Activated naive CD8-positive, alpha-beta T cell (primary cell): ENCODE results near the gene RREB1.

Experiments
- H3K27ac Mint-ChIP-seq: one replicate; pipeline ENCODE4 v1.8.0; 2021; ENCODE audit warnings: mixed read lengths
- H3K27me3 Mint-ChIP-seq: one replicate; pipeline ENCODE4 v1.8.0; 2021; ENCODE audit warnings: mixed read lengths
- H3K36me3 Mint-ChIP-seq: one replicate; pipeline ENCODE4 v1.8.0; 2021; ENCODE audit warnings: mixed read lengths
- H3K4me1 Mint-ChIP-seq: one replicate; pipeline ENCODE4 v1.8.0; 2021; ENCODE audit warnings: low read depth, mixed read lengths
- H3K4me3 Mint-ChIP-seq: one replicate; pipeline ENCODE4 v1.8.0; 2021; ENCODE audit warnings: mild to moderate bottlenecking, mixed read lengths
- H3K9me3 Mint-ChIP-seq: one replicate; pipeline ENCODE4 v1.8.0; 2021; ENCODE audit warnings: low read depth, mixed read lengths

Gene RREB1

DNA sequence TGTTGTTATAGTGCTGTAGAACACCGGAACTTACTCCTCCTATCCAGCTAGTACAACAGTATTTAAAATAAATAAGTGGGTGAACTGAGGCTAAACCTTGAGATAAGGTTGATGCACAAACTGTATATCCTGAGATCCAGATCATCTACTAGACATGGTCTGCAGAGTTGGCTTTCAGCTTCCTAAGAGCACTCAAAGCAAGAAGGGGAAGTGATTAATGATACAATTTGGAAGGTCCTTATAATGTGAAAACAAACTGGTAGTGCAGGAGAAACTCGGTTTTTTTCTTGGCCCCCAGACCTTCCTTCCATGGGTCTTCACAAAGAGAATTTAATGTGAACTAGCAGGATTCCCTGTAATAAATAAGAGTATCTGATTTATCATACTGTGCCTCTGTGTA lies 27.4 kb upstream of the RREB1 start:
- Mint-ChIP-seq H3K27ac (no peak overlapping the region), H3K9me3 (no peaks in the 10 kb centered on the region), H3K36me3 (peaks cover 2% of the 10 kb centered on the region), H3K4me3 (no peak overlapping the region), H3K27me3 (no peaks in the 10 kb centered on the region), H3K4me1 (peaks cover 11% of the 10 kb centered on the region)

- no peaks in the 10 kb centered on the region for H3K27me3 Mint-ChIP-seq
- H3K9me3 Mint-ChIP-seq, result no peaks in the 10 kb centered on the region
- H3K4me3 Mint-ChIP-seq, result peak overlapping the region; percentile 70
- no peak overlapping the region for H3K27ac Mint-ChIP-seq
- peaks cover 43% of the 10 kb centered on the region for H3K4me1 Mint-ChIP-seq
- peaks cover 2% of the 10 kb centered on the region for H3K36me3 Mint-ChIP-seq
These were observed 21.9 kb upstream of the RREB1 start for GRCh38 chr6:7085911-7086310.

DNA sequence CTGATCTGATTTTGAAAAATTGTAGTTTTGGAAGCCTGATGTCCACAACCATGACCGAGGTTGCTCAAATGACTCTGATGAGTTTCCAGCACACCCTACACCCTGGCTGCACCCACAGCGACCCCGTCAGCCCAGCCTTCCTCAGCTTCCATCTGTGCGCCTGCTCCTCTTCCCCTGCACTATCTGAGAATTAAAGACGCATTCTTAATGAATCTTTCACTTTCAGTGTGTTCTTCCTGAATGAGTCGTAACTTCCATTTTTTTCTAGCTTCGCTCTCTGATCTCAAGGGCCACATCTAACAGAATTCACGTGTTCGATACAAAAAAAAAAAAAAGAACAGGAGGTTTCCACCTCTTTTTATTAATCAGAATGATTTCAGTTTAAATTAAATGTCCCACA lies 21.3 kb upstream of the RREB1 start:
- Mint-ChIP-seq H3K9me3 (no peaks in the 10 kb centered on the region), H3K27ac (peak overlapping the region; percentile 96), H3K4me3 (peak overlapping the region; percentile 70), H3K27me3 (no peaks in the 10 kb centered on the region), H3K4me1 (peaks cover 43% of the 10 kb centered on the region), H3K36me3 (peaks cover 2% of the 10 kb centered on the region)

- H3K27me3 Mint-ChIP-seq, result no peaks in the 10 kb centered on the region
- no peaks in the 10 kb centered on the region for H3K9me3 Mint-ChIP-seq
- H3K36me3 Mint-ChIP-seq, result peaks cover 2% of the 10 kb centered on the region
- H3K27ac Mint-ChIP-seq, result peak overlapping the region; percentile 96
- peak overlapping the region; percentile 70 for H3K4me3 Mint-ChIP-seq
- H3K4me1 Mint-ChIP-seq, result peaks cover 43% of the 10 kb centered on the region
These were observed 20.7 kb upstream of the RREB1 start for GRCh38 chr6:7087066-7087465.

GRCh38 chr6:7087491-7087979 lies 20.2 kb upstream of the RREB1 start:
- peak overlapping the region; percentile 96 for H3K27ac Mint-ChIP-seq
- peak overlapping the region; percentile 70 for H3K4me3 Mint-ChIP-seq
- no peaks in the 10 kb centered on the region for H3K27me3 Mint-ChIP-seq
- peaks cover 43% of the 10 kb centered on the region for H3K4me1 Mint-ChIP-seq
- H3K9me3 Mint-ChIP-seq, result no peaks in the 10 kb centered on the region
- H3K36me3 Mint-ChIP-seq, result peaks cover 2% of the 10 kb centered on the region

DNA sequence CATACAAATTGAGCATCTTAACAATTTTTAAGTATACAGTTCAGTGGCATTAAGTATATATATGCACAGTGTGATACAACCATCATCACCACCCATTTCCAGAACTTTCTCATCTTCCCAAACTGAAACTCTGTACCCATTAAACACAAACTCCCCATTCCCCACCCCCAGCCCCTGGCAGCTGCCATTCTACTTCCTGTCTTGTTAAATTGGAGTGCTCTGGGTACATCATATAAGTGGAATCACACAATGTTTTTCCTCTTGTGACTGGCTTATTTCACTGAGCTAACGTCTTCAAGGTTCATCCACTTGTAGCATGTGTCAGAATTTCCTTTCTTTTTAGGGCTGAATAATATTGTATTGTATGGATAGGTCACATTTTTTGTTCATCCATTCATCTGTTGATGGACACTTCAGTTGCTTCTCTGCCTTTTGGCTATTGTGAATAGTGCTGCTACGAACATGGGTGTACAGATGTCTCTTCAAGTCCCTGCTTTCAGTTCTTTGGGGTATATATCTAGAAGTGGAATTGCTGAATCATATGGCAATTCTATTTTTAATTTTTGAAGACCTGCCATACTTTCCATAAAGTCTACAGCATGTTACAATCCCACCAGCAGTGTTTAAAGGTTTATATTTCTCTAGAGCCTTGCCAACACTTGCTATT lies 19.6 kb upstream of the RREB1 start:
- H3K4me3 Mint-ChIP-seq, result peak overlapping the region; percentile 70
- no peaks in the 10 kb centered on the region for H3K27me3 Mint-ChIP-seq
- no peaks in the 10 kb centered on the region for H3K9me3 Mint-ChIP-seq
- peak overlapping the region; percentile 96 for H3K27ac Mint-ChIP-seq
- peaks cover 43% of the 10 kb centered on the region for H3K4me1 Mint-ChIP-seq
- peaks cover 2% of the 10 kb centered on the region for H3K36me3 Mint-ChIP-seq

GRCh38 chr6:7098993-7099392 lies 8.8 kb upstream of the RREB1 start:
- Mint-ChIP-seq H3K36me3 (no peaks in the 10 kb centered on the region), H3K4me3 (no peak overlapping the region), H3K4me1 (peaks cover 3% of the 10 kb centered on the region), H3K27me3 (no peaks in the 10 kb centered on the region), H3K9me3 (no peaks in the 10 kb centered on the region), H3K27ac (no peak overlapping the region)

DNA sequence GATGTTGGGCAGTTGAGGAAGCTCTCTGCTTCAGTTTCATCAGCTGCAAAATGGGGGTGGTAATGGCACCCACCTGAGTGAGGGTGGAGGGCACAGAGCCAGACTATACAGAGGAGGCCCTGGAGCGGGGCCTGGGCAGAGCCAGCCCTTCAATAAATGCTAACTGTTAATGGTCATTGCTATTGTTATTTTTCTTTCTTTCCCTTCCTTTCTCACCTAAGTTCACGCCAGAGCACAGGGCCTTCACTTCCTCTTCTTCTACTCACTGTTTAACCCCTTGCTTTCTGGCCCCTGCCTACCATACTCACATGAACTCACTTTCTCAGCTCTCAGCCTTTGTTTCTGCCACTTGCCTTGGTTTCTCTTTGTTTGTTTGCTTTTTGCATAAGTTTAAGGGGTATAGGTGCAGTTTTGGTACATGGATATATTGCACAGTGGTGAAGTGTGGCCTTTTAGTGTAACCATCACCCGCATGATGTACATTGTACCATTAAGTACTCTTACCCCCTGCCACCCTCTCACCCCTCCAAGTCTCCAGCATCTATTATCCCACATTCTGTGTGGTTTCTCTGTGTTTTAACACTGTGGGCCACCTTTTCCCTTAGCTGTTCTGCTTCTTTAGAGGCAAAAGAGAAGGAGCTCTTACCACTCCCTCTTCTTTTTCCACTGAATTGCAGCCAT lies 7.5 kb upstream of the RREB1 start:
- Mint-ChIP-seq H3K27me3 (no peaks in the 10 kb centered on the region), H3K4me1 (peaks cover 3% of the 10 kb centered on the region), H3K4me3 (no peak overlapping the region), H3K27ac (no peak overlapping the region), H3K9me3 (no peaks in the 10 kb centered on the region), H3K36me3 (no peaks in the 10 kb centered on the region)

GRCh38 chr6:7100753-7101081 lies 7.0 kb upstream of the RREB1 start:
- Mint-ChIP-seq H3K27me3 (no peaks in the 10 kb centered on the region), H3K36me3 (no peaks in the 10 kb centered on the region), H3K4me1 (peaks cover 3% of the 10 kb centered on the region), H3K4me3 (no peak overlapping the region), H3K27ac (no peak overlapping the region), H3K9me3 (no peaks in the 10 kb centered on the region)

DNA sequence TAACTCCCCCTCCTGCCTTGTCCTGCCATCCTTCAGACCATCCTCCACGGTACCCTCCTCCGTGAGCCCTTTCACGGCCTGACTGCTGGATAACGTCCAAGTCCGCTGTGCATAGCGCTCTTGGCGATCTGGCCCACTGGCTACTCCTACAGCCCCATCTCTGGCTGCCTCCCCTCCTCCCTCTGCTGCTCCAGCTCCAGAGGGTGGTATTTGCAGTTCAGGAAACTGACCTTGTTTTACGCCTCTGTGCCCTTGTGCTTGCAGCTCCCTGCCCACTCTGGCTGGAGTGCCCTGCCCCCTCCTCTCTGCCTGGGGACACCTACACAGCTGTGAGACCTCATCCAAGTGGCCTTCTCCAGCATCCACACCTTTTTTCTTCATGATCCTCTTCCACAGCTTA lies 6.5 kb upstream of the RREB1 start:
- H3K27me3 Mint-ChIP-seq, result no peaks in the 10 kb centered on the region

GRCh38 chr6:7104752-7105151 lies 3.0 kb upstream of the RREB1 start:
- Mint-ChIP-seq H3K4me1 (peaks cover 15% of the 10 kb centered on the region), H3K4me3 (no peak overlapping the region)

More for the DNA sequence above, 6.5 kb upstream of the RREB1 start:
- Mint-ChIP-seq H3K27ac (no peak overlapping the region), H3K36me3 (no peaks in the 10 kb centered on the region), H3K9me3 (no peaks in the 10 kb centered on the region), H3K4me3 (no peak overlapping the region), H3K4me1 (peaks cover 7% of the 10 kb centered on the region)

DNA sequence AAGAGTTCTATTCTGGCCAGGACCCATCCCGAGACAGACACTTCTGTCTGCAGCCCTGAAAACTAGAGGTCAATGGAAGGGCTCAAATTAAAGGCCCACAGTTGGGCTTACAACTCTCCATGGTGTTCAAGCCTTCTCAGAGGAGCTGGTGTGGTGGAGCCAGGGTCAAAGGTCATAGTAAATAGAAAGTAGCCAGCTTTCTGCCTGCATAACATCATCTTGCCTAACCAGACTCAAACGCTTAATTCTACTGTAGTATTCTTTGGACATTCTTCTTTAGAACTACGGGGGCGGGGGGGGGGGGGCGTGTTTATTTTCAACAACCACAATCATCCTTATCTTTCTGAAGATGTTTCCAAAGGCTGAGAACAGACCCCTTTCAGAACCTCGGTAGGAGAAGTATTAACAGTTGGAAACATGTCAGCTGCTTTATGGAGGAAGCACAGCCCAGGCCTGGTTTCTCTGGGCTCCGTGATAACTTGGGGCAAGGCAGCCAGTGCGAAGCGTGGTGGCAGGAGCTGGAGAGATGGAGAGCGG lies 1.5 kb upstream of the RREB1 start:
- Mint-ChIP-seq H3K9me3 (no peaks in the 10 kb centered on the region), H3K4me1 (peaks cover 27% of the 10 kb centered on the region), H3K4me3 (peak overlapping the region; percentile 93), H3K36me3 (no peaks in the 10 kb centered on the region), H3K27ac (peak overlapping the region; percentile 100), H3K27me3 (no peaks in the 10 kb centered on the region)

More at GRCh38 chr6:7104752-7105151, 3.0 kb upstream of the RREB1 start:
- Mint-ChIP-seq H3K27ac (no peak overlapping the region), H3K27me3 (no peaks in the 10 kb centered on the region), H3K36me3 (no peaks in the 10 kb centered on the region), H3K9me3 (no peaks in the 10 kb centered on the region)

DNA sequence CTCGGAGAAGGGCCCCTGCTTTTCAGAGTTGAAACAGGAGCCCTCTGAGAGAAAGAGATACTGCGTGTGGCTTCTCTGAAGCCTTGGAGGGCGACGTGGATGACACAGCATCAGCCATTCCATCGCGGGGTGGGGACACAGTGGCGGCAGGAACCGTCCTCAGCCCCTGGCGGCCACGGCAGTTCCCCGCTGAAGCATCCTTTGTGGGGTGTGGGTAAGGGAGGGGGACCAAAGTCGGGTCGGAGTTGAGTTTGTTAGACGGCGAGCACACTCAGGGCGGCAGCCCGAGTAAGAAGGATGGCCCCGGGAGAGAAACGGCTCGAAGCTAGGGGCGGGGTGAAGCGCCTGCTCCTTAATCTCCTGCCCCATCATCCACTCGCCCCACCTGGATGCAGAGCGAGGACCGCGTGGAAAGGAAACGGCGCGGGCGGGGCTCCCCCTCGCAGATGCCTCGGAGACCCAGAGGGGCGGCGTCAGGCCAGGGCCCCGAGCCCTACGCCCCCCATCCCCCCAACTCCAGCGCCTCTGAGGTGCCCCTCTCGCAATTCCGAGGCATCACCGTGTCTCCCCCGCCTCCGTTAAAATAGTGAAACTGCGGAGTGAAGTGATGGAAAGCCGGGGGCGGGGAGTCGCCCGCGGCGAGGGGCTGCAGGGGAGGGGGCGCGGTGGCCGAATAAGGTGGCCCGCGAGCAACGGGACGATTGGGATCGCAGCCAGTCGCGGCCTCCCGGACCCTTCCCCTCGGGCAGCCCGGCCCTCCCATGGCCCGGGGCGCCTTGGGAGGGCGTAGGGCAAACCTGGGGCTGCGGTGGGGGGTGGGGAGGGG lies 796 bp upstream of the RREB1 start:
- H3K27ac Mint-ChIP-seq, result peak overlapping the region; percentile 100
- no peaks in the 10 kb centered on the region for H3K9me3 Mint-ChIP-seq
- H3K4me3 Mint-ChIP-seq, result peak overlapping the region; percentile 93
- peaks cover 33% of the 10 kb centered on the region for H3K4me1 Mint-ChIP-seq
- H3K36me3 Mint-ChIP-seq, result no peaks in the 10 kb centered on the region
- no peaks in the 10 kb centered on the region for H3K27me3 Mint-ChIP-seq

- H3K4me1 Mint-ChIP-seq, result peaks cover 47% of the 10 kb centered on the region
- H3K9me3 Mint-ChIP-seq, result no peaks in the 10 kb centered on the region
- H3K4me3 Mint-ChIP-seq, result peak overlapping the region; percentile 92
- H3K27me3 Mint-ChIP-seq, result no peaks in the 10 kb centered on the region
- peak overlapping the region; percentile 92 for H3K27ac Mint-ChIP-seq
- H3K36me3 Mint-ChIP-seq, result no peaks in the 10 kb centered on the region
These were observed 619 bp downstream of the RREB1 start for GRCh38 chr6:7108196-7108963.
